ENCODE data around the gene ARHGAP30.

DNA sequence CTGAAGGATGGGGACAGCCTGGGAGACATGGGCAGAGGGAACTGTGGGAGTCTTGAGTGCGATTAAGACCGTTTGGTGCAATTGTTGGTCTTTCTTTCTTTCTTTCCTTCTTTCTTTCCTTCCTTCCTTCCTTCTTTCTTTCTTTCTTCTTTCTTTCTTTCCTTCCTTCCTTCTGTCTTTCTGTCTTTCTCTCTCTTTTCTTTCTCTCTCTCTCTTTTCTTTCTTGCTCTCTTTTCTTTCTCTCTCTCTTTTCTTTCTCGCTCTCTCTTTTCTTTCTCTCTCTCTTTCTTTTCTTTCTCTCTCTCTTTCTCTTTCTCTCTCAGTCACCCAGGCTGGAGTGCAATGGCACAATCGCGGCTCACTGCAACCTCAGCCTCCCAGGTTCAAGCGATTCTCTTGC is 25.5 kb upstream of the ARHGAP30 start:
- TF ChIP-seq, protein P1, sequence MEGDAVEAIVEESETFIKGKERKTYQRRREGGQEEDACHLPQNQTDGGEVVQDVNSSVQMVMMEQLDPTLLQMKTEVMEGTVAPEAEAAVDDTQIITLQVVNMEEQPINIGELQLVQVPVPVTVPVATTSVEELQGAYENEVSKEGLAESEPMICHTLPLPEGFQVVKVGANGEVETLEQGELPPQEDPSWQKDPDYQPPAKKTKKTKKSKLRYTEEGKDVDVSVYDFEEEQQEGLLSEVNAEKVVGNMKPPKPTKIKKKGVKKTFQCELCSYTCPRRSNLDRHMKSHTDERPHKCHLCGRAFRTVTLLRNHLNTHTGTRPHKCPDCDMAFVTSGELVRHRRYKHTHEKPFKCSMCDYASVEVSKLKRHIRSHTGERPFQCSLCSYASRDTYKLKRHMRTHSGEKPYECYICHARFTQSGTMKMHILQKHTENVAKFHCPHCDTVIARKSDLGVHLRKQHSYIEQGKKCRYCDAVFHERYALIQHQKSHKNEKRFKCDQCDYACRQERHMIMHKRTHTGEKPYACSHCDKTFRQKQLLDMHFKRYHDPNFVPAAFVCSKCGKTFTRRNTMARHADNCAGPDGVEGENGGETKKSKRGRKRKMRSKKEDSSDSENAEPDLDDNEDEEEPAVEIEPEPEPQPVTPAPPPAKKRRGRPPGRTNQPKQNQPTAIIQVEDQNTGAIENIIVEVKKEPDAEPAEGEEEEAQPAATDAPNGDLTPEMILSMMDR (conservative IDR thresholded peaks at IDR 0.05), result no peak
- no peak for TF ChIP-seq ZFX (IDR thresholded peaks at IDR 0.05)
